Neural cell (in vitro differentiated cells): ENCODE results near the gene SHROOM4. TPM values are rescaled to one million over a fixed set of nuclear protein-coding genes. Genes with fewer than 3 reads are reported as not detected.

Source experiments
- H2AFZ ChIP-seq: fragments of 200-600, 300-800 bp; sonication (generic), shearing (Covaris generic); 2 replicates; pipeline ENCODE4 v1.6.0; 2014; ENCODE audit warnings: low read depth, mild to moderate bottlenecking, antibody characterized with exemption, low read length, moderate library complexity
- H3F3A ChIP-seq: fragments of 200-600 bp; shearing (Covaris generic); 2 replicates; pipeline ENCODE4 v1.6.1; 2016; ENCODE audit warnings: mild to moderate bottlenecking, moderate library complexity, mixed read lengths, antibody characterized with exemption, low read length; ENCODE audit not compliant: insufficient read depth, poor library complexity, severe bottlenecking
- H3K27ac ChIP-seq: fragments of 200-600, 300-800 bp; sonication (generic), shearing (Covaris generic); 2 replicates; pipeline ENCODE4 v1.5.1; 2014; ENCODE audit warnings: mild to moderate bottlenecking, low read length, moderate library complexity
- H3K27me3 ChIP-seq: fragments of 300-800, 200-600 bp; sonication (generic), shearing (Covaris generic); 2 replicates; pipeline ENCODE4 v1.6.0; 2014; ENCODE audit warnings: mild to moderate bottlenecking, low read depth, low read length, moderate library complexity; ENCODE audit not compliant: insufficient read depth
- H3K36me3 ChIP-seq: fragments of 300-800, 200-600 bp; sonication (generic), shearing (Covaris generic); 2 replicates; pipeline ENCODE4 v1.5.1; 2014; ENCODE audit warnings: mild to moderate bottlenecking, antibody characterized with exemption, low read length, moderate library complexity; ENCODE audit not compliant: insufficient read depth
- H3K4me2 ChIP-seq: fragments of 300-800, 200-600 bp; sonication (generic), shearing (Covaris generic); 2 replicates; pipeline ENCODE4 v1.6.0; 2014; ENCODE audit warnings: mild to moderate bottlenecking, low read length
- H3K4me3 ChIP-seq: fragments of 300-800, 200-600 bp; sonication (generic), shearing (Covaris generic); 2 replicates; pipeline ENCODE4 v1.5.1; 2014; ENCODE audit warnings: mild to moderate bottlenecking, low read length, moderate library complexity
- H3K79me2 ChIP-seq: fragments of 200-600 bp; shearing (Covaris generic); replicated peaks from 2 replicates; pipeline ENCODE4 v1.6.0; 2014; ENCODE audit warnings: mild to moderate bottlenecking, low read length, moderate library complexity; ENCODE audit not compliant: insufficient read depth
- H3K9ac ChIP-seq: fragments of 300-800, 200-600 bp; sonication (generic), shearing (Covaris generic); 2 replicates; pipeline ENCODE4 v1.6.1; 2016; ENCODE audit warnings: mild to moderate bottlenecking, low read length, mixed read lengths
- H3K9me2 ChIP-seq: fragments of 200-600 bp; shearing (Covaris generic); 2 replicates; pipeline ENCODE4 v1.6.1; 2016; ENCODE audit warnings: mild to moderate bottlenecking, low read length, mixed read lengths; ENCODE audit not compliant: insufficient read depth
- H3K9me3 ChIP-seq: fragments of 200-600, 300-800 bp; sonication (generic), shearing (Covaris generic); 2 replicates; pipeline ENCODE4 v1.6.1; 2016; ENCODE audit warnings: mild to moderate bottlenecking, mixed run types, low read length, moderate library complexity, mixed read lengths
- H4K20me1 ChIP-seq: fragments of 200-600 bp; shearing (Covaris generic); 2 replicates; pipeline ENCODE4 v1.6.1; 2016; ENCODE audit warnings: mild to moderate bottlenecking, mixed run types; ENCODE audit not compliant: insufficient read depth
- EP300 ChIP-seq: fragments of 450-650 bp; conservative IDR thresholded peaks from 2 replicates; pipeline ENCODE4 v1.6.1; 2014; ENCODE audit warnings: antibody characterized with exemption, mild to moderate bottlenecking, moderate library complexity; ENCODE audit not compliant: poor library complexity, severe bottlenecking
- EZH2 ChIP-seq: fragments of 200-600, 300-800 bp; shearing (Covaris generic), sonication (generic); IDR thresholded peaks from 2 replicates; pipeline ENCODE4 v1.6.1; 2014; ENCODE audit warnings: antibody characterized with exemption, low read length, borderline replicate concordance, mild to moderate bottlenecking; ENCODE audit not compliant: insufficient read depth, poor library complexity, severe bottlenecking
- MXI1 ChIP-seq: fragments of 450-650 bp; conservative IDR thresholded peaks from 2 replicates; pipeline ENCODE4 v1.6.1; 2014; ENCODE audit warnings: antibody characterized with exemption, mild to moderate bottlenecking; ENCODE audit not compliant: poor library complexity, severe bottlenecking
- POLR2AphosphoS5 ChIP-seq: IDR thresholded peaks from 2 replicates; pipeline ENCODE4 v1.6.1; 2012
- RAD21 ChIP-seq: fragments of 450-650 bp; conservative IDR thresholded peaks from 2 replicates; pipeline ENCODE4 v1.6.1; 2014; ENCODE audit warnings: antibody characterized with exemption, mild to moderate bottlenecking, moderate library complexity
- SMC3 ChIP-seq: fragments of 450-650 bp; conservative IDR thresholded peaks from 2 replicates; pipeline ENCODE4 v1.6.1; 2014; ENCODE audit warnings: antibody characterized with exemption, mild to moderate bottlenecking, moderate library complexity; ENCODE audit not compliant: poor library complexity
- TAF1 ChIP-seq: IDR thresholded peaks from 2 replicates; pipeline ENCODE4 v1.6.1; 2012; ENCODE audit warnings: low read depth
- polyA plus RNA-seq: library from polyadenylated mRNA; depleted of rRNA; stranded (reverse); fragments of >200 nt; gene quantifications from 2 replicates; pipeline ENCODE4 v1.2.3, GENCODE V29; 2014
- TF ChIP-seq, protein P1 (sequence below): fragments of 450-650 bp; IDR thresholded peaks from 2 replicates; pipeline ENCODE4 v1.5.1; 2014; ENCODE audit warnings: antibody characterized with exemption, mild to moderate bottlenecking, moderate library complexity; ENCODE audit not compliant: poor library complexity, severe bottlenecking
- TF ChIP-seq, protein P2 (sequence below): IDR thresholded peaks from 2 replicates; pipeline ENCODE4 v1.6.1; 2012; ENCODE audit warnings: borderline replicate concordance

Gene SHROOM4
- polyA plus RNA-seq, 1 donor from 2014 or later = 1.4 TPM

DNA sequence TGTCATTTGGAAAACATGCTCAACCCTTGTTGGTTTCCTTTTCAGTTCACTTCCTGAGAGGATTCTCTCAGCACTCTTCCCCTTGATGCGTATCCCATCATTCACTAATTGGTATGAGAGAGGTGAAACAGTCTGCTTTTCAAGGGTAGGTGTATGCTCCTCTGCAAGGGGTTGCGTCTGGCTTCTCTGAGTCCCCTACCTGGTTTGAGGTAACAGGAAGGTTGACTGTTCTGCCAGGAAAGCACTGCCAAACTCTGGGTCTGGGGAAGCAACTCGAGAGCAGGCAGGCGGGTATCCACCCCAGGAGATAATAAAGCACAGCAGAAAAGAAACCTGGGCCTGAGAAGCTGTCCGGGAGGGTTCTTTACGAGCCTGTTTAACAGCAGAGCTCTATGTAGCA, 101.2 kb downstream of the SHROOM4 start:
- no peak for TF ChIP-seq RAD21
- no peak for TF ChIP-seq TAF1
- TF ChIP-seq POLR2AphosphoS5 = no peak
- TF ChIP-seq, protein P1, sequence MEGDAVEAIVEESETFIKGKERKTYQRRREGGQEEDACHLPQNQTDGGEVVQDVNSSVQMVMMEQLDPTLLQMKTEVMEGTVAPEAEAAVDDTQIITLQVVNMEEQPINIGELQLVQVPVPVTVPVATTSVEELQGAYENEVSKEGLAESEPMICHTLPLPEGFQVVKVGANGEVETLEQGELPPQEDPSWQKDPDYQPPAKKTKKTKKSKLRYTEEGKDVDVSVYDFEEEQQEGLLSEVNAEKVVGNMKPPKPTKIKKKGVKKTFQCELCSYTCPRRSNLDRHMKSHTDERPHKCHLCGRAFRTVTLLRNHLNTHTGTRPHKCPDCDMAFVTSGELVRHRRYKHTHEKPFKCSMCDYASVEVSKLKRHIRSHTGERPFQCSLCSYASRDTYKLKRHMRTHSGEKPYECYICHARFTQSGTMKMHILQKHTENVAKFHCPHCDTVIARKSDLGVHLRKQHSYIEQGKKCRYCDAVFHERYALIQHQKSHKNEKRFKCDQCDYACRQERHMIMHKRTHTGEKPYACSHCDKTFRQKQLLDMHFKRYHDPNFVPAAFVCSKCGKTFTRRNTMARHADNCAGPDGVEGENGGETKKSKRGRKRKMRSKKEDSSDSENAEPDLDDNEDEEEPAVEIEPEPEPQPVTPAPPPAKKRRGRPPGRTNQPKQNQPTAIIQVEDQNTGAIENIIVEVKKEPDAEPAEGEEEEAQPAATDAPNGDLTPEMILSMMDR = no peak
- no peak for TF ChIP-seq SMC3
- no peak for TF ChIP-seq EP300
- no peak for TF ChIP-seq EZH2
- TF ChIP-seq, protein P2, sequence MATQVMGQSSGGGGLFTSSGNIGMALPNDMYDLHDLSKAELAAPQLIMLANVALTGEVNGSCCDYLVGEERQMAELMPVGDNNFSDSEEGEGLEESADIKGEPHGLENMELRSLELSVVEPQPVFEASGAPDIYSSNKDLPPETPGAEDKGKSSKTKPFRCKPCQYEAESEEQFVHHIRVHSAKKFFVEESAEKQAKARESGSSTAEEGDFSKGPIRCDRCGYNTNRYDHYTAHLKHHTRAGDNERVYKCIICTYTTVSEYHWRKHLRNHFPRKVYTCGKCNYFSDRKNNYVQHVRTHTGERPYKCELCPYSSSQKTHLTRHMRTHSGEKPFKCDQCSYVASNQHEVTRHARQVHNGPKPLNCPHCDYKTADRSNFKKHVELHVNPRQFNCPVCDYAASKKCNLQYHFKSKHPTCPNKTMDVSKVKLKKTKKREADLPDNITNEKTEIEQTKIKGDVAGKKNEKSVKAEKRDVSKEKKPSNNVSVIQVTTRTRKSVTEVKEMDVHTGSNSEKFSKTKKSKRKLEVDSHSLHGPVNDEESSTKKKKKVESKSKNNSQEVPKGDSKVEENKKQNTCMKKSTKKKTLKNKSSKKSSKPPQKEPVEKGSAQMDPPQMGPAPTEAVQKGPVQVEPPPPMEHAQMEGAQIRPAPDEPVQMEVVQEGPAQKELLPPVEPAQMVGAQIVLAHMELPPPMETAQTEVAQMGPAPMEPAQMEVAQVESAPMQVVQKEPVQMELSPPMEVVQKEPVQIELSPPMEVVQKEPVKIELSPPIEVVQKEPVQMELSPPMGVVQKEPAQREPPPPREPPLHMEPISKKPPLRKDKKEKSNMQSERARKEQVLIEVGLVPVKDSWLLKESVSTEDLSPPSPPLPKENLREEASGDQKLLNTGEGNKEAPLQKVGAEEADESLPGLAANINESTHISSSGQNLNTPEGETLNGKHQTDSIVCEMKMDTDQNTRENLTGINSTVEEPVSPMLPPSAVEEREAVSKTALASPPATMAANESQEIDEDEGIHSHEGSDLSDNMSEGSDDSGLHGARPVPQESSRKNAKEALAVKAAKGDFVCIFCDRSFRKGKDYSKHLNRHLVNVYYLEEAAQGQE = no peak
- no peak for TF ChIP-seq MXI1
- H3K9ac ChIP-seq = no peak overlapping the region
- no peaks in the 10 kb centered on the region for H3K79me2 ChIP-seq
- H3K9me2 ChIP-seq = no peaks in the 10 kb centered on the region
- H2AFZ ChIP-seq = no peak overlapping the region
- H3K27me3 ChIP-seq = no peaks in the 10 kb centered on the region
- H3F3A ChIP-seq = no peaks in the 10 kb centered on the region
- H3K4me2 ChIP-seq = no peak overlapping the region
- no peak overlapping the region for H3K4me3 ChIP-seq
- no peaks in the 10 kb centered on the region for H3K9me3 ChIP-seq
- no peak overlapping the region for H3K27ac ChIP-seq
- H4K20me1 ChIP-seq = no peaks in the 10 kb centered on the region
- no peaks in the 10 kb centered on the region for H3K36me3 ChIP-seq

- no peaks in the 10 kb centered on the region for H3K27me3 ChIP-seq
- no peaks in the 10 kb centered on the region for H3K36me3 ChIP-seq
- H3F3A ChIP-seq = no peaks in the 10 kb centered on the region
- H3K9ac ChIP-seq = no peak overlapping the region
- H3K79me2 ChIP-seq = no peaks in the 10 kb centered on the region
- TF ChIP-seq TAF1 = no peak
- TF ChIP-seq, protein P1 = no peak
- TF ChIP-seq EP300 = no peak
- TF ChIP-seq POLR2AphosphoS5 = no peak
- H2AFZ ChIP-seq = no peak overlapping the region
- no peaks in the 10 kb centered on the region for H4K20me1 ChIP-seq
- H3K9me3 ChIP-seq = no peaks in the 10 kb centered on the region
- H3K4me3 ChIP-seq = no peak overlapping the region
- no peak overlapping the region for H3K4me2 ChIP-seq
- H3K27ac ChIP-seq = no peak overlapping the region
- no peaks in the 10 kb centered on the region for H3K9me2 ChIP-seq
These were observed 102.1 kb downstream of the SHROOM4 start for GRCh38 chrX:50711907-50712306.
